K562 (cell line): ENCODE data around the gene OSM. TPM values are rescaled to one million over a fixed set of nuclear protein-coding genes. Genes with fewer than 3 reads are reported as not detected.

Experiments used
- ATAC-seq: fragments of 200-7000 bp; cut with Tn5 transposase; 3 replicates; pipeline ENCODE4 v1.9.1; 2020; ENCODE audit warnings: moderate library complexity
- BruUV-seq: library from RNA; stranded (reverse); fragments of 400-500 nt; replicated peaks from 2 replicates; lab custom pipeline; 2021; lab: Mats Ljungman, UMichigan
- CTCF ChIA-PET: fragments of 300-600 bp; formaldehyde crosslinking; extraction: SDS; loops from one replicate; lab custom pipeline; 2021; ENCODE audit warnings: low intra/inter-chr PET ratio; lab: Yijun Ruan, JAX
- POLR2A ChIA-PET: fragments of 300-600, 350-650 bp; sonication (Branson Sonifier 250); formaldehyde crosslinking; extraction: SDS; loops from one replicate; lab custom pipeline; 2021; ENCODE audit warnings: antibody characterized with exemption, inconsistent platforms; lab: Yijun Ruan, JAX
- DNase-seq, 4 experiments: peaks; one replicate each; pipeline versions ENCODE4 v3.0.0 to v3.0.0-alpha.2; 2011 to 2018; ENCODE audit warnings: low spot score in 3 of 4, mixed read lengths in 3 of 4; ENCODE audit errors: extremely low read depth in 1 of 4
- FAIRE-seq: peaks from 2 replicates; lab custom pipeline; 2011; peaks lifted over from hg19 to GRCh38; lab: Jason Lieb, UNC
- H2AFZ ChIP-seq: 2 replicates; pipeline ENCODE4 v1.6.0; 2011; ENCODE audit warnings: low read depth, low read length, control low read depth, inconsistent platforms
- H3K27ac ChIP-seq: fragments of 200-600 bp; 3 replicates; pipeline ENCODE4 v1.8.0; 2011; ENCODE audit warnings: low read depth, mild to moderate bottlenecking, control low read depth, inconsistent platforms, low read length, moderate library complexity, mixed read lengths; ENCODE audit errors: extremely low read depth
- H3K27me3 ChIP-seq, 2 experiments: fragments of 300-600 bp in 1 of 2; 2 replicates in 1 of 2; 3 replicates in 1 of 2; pipeline versions ENCODE4 v1.6.0 to v1.8.0; 2011; ENCODE audit warnings: inconsistent platforms in 2 of 2, low read length in 2 of 2, mild to moderate bottlenecking in 1 of 2, mixed read lengths in 1 of 2, moderate library complexity in 1 of 2; ENCODE audit not compliant: control insufficient read depth in 2 of 2, insufficient read depth in 2 of 2
- H3K36me3 ChIP-seq: fragments of 300-600 bp; 3 replicates; pipeline ENCODE4 v1.8.0; 2011; ENCODE audit warnings: mild to moderate bottlenecking, low read length, inconsistent platforms; ENCODE audit not compliant: control insufficient read depth, insufficient read depth
- H3K4me1 ChIP-seq, 2 experiments: fragments of 200-600 bp in 1 of 2; replicated peaks in 1 of 2; 2 replicates in 1 of 2; 3 replicates in 1 of 2; pipeline versions ENCODE4 v1.5.1 to v1.8.0; 2011; ENCODE audit warnings: inconsistent platforms in 2 of 2, low read length in 2 of 2, mild to moderate bottlenecking in 1 of 2, mixed read lengths in 1 of 2, moderate library complexity in 1 of 2; ENCODE audit not compliant: control insufficient read depth in 2 of 2, insufficient read depth in 2 of 2
- H3K4me2 ChIP-seq: 2 replicates; pipeline ENCODE4 v1.6.1; 2011; ENCODE audit warnings: low read length, control low read depth, inconsistent platforms, mixed read lengths; ENCODE audit not compliant: insufficient read depth
- H3K4me3 ChIP-seq: fragments of 200-600 bp; sonication (generic), shearing (Covaris generic); 2 replicates; pipeline ENCODE4 v1.5.1; 2016; ENCODE audit warnings: control low read depth, inconsistent platforms
- H3K79me2 ChIP-seq: fragments of 200-600 bp; 3 replicates; pipeline ENCODE4 v1.8.0; 2011; ENCODE audit warnings: low read length, inconsistent platforms; ENCODE audit not compliant: control insufficient read depth, insufficient read depth
- H3K9ac ChIP-seq, 2 experiments: 2 replicates each; pipeline versions ENCODE4 v1.6.0 to v1.6.1; 2011; ENCODE audit warnings: low read depth in 2 of 2, low read length in 2 of 2, control low read depth in 1 of 2, inconsistent platforms in 1 of 2, mild to moderate bottlenecking in 1 of 2, mixed read lengths in 1 of 2; ENCODE audit not compliant: insufficient read depth in 1 of 2
- H3K9me1 ChIP-seq: one replicate; pipeline ENCODE4 v1.6.0; 2011; ENCODE audit warnings: inconsistent platforms, mild to moderate bottlenecking, low read length, moderate library complexity; ENCODE audit not compliant: control insufficient read depth, insufficient read depth
- H3K9me3 ChIP-seq: replicated peaks from 2 replicates; pipeline ENCODE4 v1.5.1; 2011; ENCODE audit warnings: low read depth, low read length, inconsistent platforms; ENCODE audit not compliant: control insufficient read depth, insufficient read depth
- H4K20me1 ChIP-seq: replicated peaks from 2 replicates; pipeline ENCODE4 v1.6.1; 2011; ENCODE audit warnings: low read length, inconsistent platforms, mixed read lengths; ENCODE audit not compliant: control insufficient read depth, insufficient read depth
- NCOA6 ChIP-seq: fragments of 450-650 bp; IDR thresholded peaks from 2 replicates; pipeline ENCODE4 v1.6.1; 2017; ENCODE audit warnings: mild to moderate bottlenecking
- PRPF4 ChIP-seq: fragments of 200-400 bp; formaldehyde crosslinking; IDR thresholded peaks from one replicate; pipeline ENCODE4 v1.6.1; 2017; ENCODE audit warnings: low read length, low read depth, mild to moderate bottlenecking; ENCODE audit not compliant: insufficient read depth, poor library complexity, severe bottlenecking
- SNIP1 ChIP-seq: fragments of 450-650 bp; IDR thresholded peaks from 2 replicates; pipeline ENCODE4 v1.7.1; 2017; ENCODE audit warnings: low read depth, mild to moderate bottlenecking
- TCF7L2 ChIP-seq: fragments of 150-350 bp; IDR thresholded peaks from 2 replicates; pipeline ENCODE4 v1.6.1; 2016; ENCODE audit warnings: low read depth, mild to moderate bottlenecking, low read length, moderate library complexity
- ZNF184 ChIP-seq: sonication (generic); formaldehyde crosslinking; IDR thresholded peaks from 2 replicates; pipeline ENCODE4 v1.5.0; 2020; ENCODE audit warnings: missing genetic modification reagents
- WGBS: fragments of 100-300 bp; shearing (Covaris generic); methylation state at CpG from one replicate; pipeline ENCODE4 v1.1.6; 2016; ENCODE audit warnings: low coverage, mixed read lengths; ENCODE audit not compliant: insufficient coverage; ENCODE audit errors: missing lambda C conversion rate; 5-methylcytosine and 5-hydroxymethylcytosine counted together
- in situ Hi-C: fragments of 300-500 bp; cut with MboI; formaldehyde crosslinking; loops from 4 replicates; pipeline ENCODE4 v1.15.0; 2018; ENCODE audit warnings: inconsistent platforms, mixed read lengths
- intact Hi-C: fragments of 100-400 bp; cut with micrococcal nuclease; formaldehyde crosslinking; loops from 2 replicates; pipeline ENCODE4 v1.14.2; 2022
- polyA plus RNA-seq, 8 experiments: library from polyadenylated mRNA; depleted of rRNA in 4 of 8; stranded (reverse) in 5 of 8; unstranded in 3 of 8; fragments of >200 nt; fragmentation: Nextera tagmentation in 2 of 8; fragmentation: Illumina TruSeq in 1 of 8; extraction: Ambion mirVana in 2 of 8; extraction: Trizol in 1 of 8; gene quantifications; 2 replicates each; pipeline versions ENCODE4 v1.2.1 to v1.2.3, GENCODE V29; 2011 to 2014; ENCODE audit warnings: inconsistent platforms in 1 of 8, missing spikeins in 1 of 8
- total RNA-seq, 7 experiments: library from RNA; depleted of rRNA in 6 of 7; stranded (reverse); fragments of >200 nt in 6 of 7; fragmentation: Illumina TruSeq in 2 of 7; extraction: Trizol in 2 of 7; gene quantifications; 2 replicates each; pipeline versions ENCODE4 v1.2.1 to v1.2.3, GENCODE V29; 2011 to 2021; ENCODE audit warnings: low replicate concordance in 1 of 7
- TF ChIP-seq, protein P1 (sequence below): fragments of 250-450 bp; sonication (Bioruptor Pico); IDR thresholded peaks from 2 replicates; pipeline ENCODE4 v1.9.0; 2021; ENCODE audit warnings: mild to moderate bottlenecking, inconsistent platforms
- TF ChIP-seq, protein P2 (sequence below), 2 experiments: fragments of 450-650 bp; IDR thresholded peaks; 2 replicates each; pipeline ENCODE4 v1.6.1; 2016; ENCODE audit warnings: mild to moderate bottlenecking in 2 of 2, borderline replicate concordance in 1 of 2, low read depth in 1 of 2, moderate library complexity in 1 of 2

OSM gene
- total and polyA plus RNA-seq, 9 of the 15 experiments (the other 6 are each of a cell fraction or from before 2014, with no cell fraction given) = 0.22 TPM; not detected in 8

DNA sequence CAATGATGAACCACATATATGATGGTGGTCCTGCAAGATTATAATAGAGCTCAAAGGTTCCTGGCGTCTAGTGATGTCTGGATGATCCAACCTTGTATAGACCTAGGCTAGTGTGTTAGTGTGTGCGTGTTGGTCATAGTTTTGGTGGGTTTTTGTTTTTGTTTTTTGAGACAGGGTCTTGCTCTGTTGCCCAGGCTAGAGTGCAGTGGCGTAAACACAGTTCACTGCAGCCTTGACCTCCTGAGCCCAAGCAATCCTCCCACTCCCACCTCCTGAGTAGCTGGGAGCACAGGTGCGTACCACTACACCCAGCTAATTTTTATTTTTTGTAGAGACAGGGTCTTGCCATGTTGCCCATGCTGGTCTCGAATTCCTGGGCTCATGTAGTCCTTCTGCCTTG, 13.3 kb upstream of the OSM start (continued):
- TF ChIP-seq, protein P1, sequence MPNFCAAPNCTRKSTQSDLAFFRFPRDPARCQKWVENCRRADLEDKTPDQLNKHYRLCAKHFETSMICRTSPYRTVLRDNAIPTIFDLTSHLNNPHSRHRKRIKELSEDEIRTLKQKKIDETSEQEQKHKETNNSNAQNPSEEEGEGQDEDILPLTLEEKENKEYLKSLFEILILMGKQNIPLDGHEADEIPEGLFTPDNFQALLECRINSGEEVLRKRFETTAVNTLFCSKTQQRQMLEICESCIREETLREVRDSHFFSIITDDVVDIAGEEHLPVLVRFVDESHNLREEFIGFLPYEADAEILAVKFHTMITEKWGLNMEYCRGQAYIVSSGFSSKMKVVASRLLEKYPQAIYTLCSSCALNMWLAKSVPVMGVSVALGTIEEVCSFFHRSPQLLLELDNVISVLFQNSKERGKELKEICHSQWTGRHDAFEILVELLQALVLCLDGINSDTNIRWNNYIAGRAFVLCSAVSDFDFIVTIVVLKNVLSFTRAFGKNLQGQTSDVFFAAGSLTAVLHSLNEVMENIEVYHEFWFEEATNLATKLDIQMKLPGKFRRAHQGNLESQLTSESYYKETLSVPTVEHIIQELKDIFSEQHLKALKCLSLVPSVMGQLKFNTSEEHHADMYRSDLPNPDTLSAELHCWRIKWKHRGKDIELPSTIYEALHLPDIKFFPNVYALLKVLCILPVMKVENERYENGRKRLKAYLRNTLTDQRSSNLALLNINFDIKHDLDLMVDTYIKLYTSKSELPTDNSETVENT (CRISPR knock-in tag) = no peak
- TF ChIP-seq TCF7L2 = no peak

DNA sequence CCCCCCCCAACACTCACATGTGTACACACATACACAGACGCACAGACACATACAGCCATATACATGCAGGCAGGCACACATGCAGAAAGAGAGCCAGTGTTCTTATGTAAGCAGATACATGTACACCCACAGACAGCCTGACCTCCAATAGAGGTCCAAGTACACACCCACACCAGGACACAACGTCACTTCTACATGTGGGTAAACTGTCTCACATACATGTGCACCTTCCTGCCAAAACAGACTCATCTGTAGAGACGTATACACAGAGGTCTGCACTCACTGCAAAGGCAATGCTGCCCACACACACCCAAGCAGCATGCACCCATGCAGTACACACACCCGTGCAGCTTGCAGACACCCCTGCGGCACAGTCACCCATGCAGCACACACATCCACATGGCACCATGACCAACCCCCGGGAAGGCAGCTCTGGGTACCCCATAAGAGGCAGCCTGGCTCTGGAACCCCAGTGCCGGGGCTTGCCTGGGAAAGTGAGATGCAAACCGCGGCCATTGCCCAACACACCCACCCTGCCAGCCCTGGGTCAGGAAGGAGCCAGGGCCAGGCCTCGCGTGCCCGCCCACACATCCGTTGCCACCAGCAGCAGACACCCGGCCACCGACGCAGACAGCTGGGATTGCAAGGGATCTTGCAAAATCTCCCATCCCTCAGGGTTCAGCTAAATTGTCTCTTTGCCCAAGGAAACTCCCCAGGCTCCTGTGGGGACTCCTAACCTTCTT, 12.6 kb upstream of the OSM start:
- H3K9ac ChIP-seq = no peak overlapping the region
- ATAC-seq (no peak), FAIRE-seq (no peak), DNase-seq (no peak)
- H2AFZ ChIP-seq = no peak overlapping the region
- POLR2A ChIA-PET = interaction anchor here (0.5 kb wide), 1 partner anchor 142 kb away, joined by 3 read pairs; no protein-coding TSS in a partner anchor
- in situ Hi-C loops = no loop called here
- CTCF ChIA-PET = no interaction called here
- H3K9me1 ChIP-seq = no peaks in the 10 kb centered on the region
- H3K9me3 ChIP-seq = no peaks in the 10 kb centered on the region
- H3K79me2 ChIP-seq = no peaks in the 10 kb centered on the region
- H3K4me1 ChIP-seq = peaks cover 4 to 25% of the 10 kb centered on the region in 2 experiments; a peak in 4 of 5 replicates
- no peaks in the 10 kb centered on the region for H3K36me3 ChIP-seq
- no peak overlapping the region for H3K4me3 ChIP-seq
- no peak overlapping the region for H3K27ac ChIP-seq
- 54% methylated on average over 13 of the region's 16 CpGs for WGBS
- no TSS peak for BruUV-seq
- H3K27me3 ChIP-seq = no peaks in the 10 kb centered on the region; a peak in 1 of 5 replicates
- intact Hi-C loops = no loop called here
- H3K4me2 ChIP-seq = no peak overlapping the region
- TF ChIP-seq PRPF4 (no peak), SNIP1 (no peak), NCOA6 (no peak), ZNF184 (CRISPR knock-in tag) (no peak)
- TF ChIP-seq, protein P2, sequence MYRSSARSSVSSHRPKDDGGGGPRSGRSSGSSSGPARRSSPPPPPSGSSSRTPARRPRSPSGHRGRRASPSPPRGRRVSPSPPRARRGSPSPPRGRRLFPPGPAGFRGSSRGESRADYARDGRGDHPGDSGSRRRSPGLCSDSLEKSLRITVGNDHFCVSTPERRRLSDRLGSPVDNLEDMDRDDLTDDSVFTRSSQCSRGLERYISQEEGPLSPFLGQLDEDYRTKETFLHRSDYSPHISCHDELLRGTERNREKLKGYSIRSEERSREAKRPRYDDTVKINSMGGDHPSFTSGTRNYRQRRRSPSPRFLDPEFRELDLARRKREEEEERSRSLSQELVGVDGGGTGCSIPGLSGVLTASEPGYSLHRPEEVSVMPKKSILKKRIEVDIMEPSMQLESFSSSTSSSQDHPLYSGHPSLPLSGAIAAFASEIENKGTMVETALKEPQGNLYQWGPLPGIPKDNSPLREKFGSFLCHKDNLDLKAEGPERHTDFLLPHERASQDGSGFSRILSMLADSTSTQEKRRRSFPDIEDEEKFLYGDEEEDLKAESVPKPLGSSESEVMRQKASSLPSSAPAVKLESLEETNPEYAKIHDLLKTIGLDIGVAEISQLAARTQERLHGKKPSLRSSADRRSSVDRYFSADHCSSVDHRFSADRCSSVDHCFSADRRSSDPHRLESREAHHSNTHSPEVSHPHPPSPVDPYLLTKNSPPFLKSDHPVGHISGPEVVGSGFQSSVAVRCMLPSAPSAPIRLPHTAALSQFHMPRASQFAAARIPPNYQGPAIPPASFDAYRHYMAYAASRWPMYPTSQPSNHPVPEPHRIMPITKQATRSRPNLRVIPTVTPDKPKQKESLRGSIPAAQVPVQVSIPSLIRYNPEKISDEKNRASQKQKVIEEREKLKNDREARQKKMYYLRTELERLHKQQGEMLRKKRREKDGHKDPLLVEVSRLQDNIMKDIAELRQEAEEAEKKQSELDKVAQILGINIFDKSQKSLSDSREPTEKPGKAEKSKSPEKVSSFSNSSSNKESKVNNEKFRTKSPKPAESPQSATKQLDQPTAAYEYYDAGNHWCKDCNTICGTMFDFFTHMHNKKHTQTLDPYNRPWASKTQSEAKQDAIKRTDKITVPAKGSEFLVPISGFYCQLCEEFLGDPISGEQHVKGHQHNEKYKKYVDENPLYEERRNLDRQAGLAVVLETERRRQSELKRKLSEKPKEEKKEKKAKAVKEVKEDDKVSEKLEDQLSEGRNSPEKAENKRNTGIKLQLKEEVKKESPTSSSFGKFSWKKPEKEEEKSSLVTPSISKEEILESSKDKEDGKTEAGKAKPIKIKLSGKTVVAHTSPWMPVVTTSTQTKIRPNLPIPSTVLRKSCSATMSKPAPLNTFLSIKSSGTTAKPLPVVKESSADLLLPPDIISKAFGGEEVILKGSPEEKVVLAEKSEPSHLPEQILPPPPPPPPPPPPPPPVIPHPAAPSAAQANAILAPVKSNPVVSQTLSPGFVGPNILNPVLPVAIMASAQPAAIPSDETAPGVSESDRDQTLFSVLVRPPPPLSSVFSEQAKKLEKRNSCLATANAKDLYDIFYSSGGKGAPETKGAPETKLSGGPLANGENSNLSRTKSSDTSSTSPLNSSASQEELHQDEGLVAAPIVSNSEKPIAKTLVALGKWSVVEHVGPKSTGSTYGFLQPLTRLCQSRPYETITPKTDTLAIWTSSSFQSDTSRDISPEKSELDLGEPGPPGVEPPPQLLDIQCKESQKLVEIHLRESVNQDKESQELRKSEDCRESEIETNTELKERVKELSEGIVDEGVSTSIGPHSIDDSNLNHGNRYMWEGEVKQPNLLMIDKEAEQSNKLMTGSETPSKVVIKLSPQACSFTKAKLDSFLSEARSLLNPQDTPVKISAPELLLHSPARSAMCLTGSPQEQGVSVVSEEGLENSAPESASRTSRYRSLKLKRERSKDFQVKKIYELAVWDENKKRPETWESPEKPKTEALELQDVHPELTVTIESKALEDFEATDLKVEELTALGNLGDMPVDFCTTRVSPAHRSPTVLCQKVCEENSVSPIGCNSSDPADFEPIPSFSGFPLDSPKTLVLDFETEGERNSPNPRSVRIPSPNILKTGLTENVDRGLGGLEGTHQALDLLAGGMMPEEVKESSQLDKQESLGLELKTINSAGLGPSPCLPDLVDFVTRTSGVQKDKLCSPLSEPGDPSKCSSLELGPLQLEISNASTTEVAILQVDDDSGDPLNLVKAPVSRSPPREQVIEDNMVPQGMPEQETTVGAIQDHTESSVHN (IDR thresholded peaks at IDR 0.05; ENCODE audit: borderline replicate concordance in 1 of 2, low read depth in 1 of 2) = no peak
- H4K20me1 ChIP-seq = no peaks in the 10 kb centered on the region
